ENCODE results near the gene ZBTB46.

Gene ZBTB46

DNA sequence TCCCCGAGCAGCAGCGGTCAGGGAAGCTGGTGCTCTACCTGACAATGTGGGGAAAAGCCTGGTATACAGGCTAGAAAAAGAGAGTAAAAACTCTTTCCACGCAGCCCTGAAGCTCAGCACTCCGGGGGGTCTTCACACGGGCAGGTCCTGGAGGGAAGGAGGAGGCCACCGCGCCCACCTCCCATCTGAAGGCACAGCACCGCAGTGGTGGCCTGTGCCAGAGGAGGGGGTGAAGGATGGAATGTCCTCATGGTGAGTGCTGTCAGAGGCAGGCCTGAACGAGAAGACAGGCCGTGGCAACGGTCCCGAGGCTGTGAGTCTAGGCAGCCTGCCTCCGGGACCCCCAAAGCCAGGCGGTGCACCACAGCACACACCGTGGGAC is 85.6 kb downstream of the ZBTB46 start:
- no peak for DNase-seq (ENCODE audit: low read depth)

- DNase-seq (ENCODE audit: low read depth), result no peak
Observed at GRCh38 chr20:63744574-63745423, 86.3 kb downstream of the ZBTB46 start.

- no peak for DNase-seq (ENCODE audit: low read depth)
Observed at GRCh38 chr20:63744158-63744557, 86.9 kb downstream of the ZBTB46 start.

DNA sequence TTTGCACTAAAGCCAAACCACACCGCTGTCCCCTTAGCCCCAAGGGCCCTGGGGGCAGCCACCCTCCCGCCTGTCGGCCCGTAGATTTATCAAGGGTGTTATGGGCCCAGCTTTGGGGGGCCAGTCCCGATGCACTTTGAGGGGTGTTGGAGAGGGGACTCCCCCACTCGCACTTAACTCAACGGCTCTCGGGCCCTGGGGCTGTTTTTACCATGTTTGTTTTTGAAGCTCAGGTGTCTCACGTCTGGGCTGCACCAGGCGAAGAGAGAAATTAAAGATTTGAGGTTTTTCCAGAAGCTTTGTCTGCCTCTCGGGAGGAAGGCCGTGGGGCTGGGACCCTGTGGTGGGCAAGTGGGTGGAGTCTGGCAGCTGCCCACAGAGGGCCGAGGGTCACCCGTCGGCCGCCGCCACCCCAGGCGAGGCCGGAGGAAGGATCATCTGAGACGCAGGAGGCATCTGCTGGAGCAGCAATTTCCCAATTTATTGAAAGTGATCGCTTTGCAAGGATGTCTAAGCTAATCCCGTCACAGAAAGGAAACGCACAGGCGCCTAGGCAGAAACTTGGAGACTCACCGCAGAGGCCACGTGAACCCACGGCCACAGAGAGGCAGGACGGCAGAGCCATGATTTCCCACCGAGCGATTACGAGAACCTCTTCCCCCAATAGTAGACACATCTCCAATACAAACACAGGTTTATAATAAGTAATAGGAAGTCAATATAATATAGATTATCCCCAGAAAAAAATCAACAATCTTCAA is 87.7 kb downstream of the ZBTB46 start:
- no peak for DNase-seq (ENCODE audit: low read depth)

- DNase-seq (ENCODE audit: low read depth), result no peak
Observed at GRCh38 chr20:63742381-63743024, 88.6 kb downstream of the ZBTB46 start.

DNA sequence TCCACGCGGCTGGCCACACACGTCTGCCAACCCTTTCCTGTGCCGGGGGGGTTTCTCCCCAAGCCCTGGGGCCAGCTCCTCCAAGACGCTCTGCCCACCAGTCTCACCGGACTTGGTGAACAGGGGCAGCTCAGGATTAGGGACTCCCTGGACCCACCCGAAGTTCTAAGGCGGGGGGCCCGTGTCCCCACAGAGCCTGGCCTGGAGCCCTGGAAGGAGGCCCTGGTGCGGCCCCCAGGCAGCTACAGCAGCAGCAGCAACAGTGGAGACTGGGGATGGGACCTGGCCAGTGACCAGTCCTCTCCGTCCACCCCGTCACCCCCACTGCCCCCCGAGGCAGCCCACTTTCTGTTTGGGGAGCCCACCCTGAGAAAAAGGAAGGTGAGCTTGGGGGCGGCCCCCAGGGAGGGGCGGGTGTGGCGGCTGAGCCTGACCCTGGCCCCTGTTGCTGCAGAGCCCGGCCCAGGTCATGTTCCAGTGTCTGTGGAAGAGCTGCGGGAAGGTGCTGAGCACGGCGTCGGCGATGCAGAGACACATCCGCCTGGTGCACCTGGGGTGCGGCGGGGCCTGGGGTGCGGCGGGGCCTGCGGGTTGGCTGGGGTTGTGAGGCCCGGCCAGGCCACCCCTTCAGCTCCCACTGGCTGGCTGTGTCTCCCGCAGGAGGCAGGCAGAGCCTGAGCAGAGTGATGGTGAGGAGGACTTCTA is 89.2 kb downstream of the ZBTB46 start:
- no peak for DNase-seq (ENCODE audit: low read depth)

DNA sequence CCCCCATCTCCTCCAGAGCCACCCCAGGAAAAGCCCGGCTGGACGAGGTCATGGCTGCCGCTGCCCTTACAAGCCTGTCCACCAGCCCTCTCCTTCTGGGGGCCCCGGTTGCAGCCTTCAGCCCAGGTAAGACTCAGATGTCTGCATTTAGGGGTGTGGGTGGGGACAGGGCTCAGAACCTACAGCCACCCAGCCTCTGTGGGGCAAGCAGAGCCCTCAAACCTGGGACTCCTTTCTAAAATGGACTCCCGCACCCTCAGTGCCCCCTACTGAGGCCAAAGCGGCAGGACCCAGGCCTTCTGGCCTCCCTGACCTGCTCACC is 89.7 kb downstream of the ZBTB46 start:
- DNase-seq (ENCODE audit: low read depth), result no peak

DNA sequence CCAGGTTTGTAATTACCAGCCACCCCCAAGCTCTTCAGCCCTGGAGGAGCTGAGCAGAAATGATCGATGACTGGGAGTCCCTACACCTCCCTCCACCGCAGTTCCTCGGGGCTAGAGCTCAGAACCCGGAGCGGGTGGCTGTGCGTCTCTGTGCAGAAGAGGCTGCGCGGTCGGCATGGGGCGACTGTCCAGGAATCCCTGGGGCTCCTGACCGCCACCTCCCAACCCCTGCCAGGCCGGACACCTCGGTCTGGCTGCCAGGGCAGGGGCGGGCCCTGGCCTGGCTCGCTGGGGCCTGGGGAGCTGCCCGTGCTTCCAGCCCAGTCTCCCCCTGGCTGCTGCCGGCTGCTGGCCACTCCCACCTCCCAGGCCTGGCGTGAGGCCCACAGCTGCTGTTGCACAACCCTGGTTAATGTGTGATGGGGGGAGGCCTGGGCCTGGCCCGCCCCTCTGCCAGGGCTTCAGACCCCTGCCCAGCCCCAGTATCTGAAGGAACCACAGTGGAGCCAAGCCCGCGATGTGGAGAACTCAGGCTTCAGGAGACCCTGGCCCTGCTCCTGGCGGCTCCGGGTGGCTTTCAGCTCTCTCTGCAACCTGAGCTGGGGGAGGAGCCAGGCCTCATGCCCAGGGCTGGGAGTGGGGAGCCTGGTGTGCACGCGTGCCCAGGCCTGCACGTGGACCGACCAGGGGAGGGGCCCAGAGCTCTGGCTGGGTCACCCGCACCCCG is 90.3 kb downstream of the ZBTB46 start:
- peak; percentile 94 for DNase-seq (ENCODE audit: low read depth)

DNA sequence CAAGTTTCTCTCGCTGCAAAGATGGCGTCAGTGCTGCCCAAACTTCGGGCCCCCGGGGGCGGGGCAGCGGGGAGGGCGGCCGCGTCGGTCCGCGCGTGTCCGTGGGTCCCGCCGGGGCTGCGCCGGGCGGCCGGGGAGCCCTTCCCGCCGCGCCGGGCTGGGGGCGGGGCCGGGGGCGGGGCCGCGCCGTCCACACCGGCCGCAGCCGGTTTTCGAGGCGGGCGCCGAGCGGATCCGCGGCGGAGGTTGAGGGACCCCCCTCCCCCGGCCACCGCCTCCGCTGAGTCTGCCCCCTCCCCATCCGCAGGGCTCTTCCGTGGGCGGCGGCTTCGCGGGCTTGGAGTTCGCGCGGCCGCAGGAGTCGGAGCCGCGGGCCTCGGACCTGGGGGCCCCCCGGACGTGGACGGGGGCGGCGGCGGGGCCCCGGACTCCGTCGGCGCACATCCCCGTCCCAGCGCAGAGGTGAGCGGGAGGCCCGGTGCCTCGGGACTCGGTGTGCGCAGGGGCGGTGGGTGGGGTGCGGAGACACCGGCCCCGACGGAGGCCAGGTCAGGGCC is 90.9 kb downstream of the ZBTB46 start:
- DNase-seq (ENCODE audit: low read depth), result peak; percentile 50

GRCh38 chr20:63739130-63740069 is 91.7 kb downstream of the ZBTB46 start, which contains the start of gene SLC2A4RG:
SLC2A4RG (plus strand) TSS chr20:63739776; CDS start chr20:63739913, 137 bp downstream.
- peak; percentile 74 for DNase-seq (ENCODE audit: low read depth)

- peak; percentile 20 for DNase-seq (ENCODE audit: low read depth)
Observed at GRCh38 chr20:63738687-63739129, 92.4 kb downstream of the ZBTB46 start.

- no peak for DNase-seq (ENCODE audit: low read depth)
Observed at GRCh38 chr20:63737945-63738686, 92.9 kb downstream of the ZBTB46 start.

- no peak for DNase-seq (ENCODE audit: low read depth)
Observed at GRCh38 chr20:63737695-63737944, 93.4 kb downstream of the ZBTB46 start.

DNA sequence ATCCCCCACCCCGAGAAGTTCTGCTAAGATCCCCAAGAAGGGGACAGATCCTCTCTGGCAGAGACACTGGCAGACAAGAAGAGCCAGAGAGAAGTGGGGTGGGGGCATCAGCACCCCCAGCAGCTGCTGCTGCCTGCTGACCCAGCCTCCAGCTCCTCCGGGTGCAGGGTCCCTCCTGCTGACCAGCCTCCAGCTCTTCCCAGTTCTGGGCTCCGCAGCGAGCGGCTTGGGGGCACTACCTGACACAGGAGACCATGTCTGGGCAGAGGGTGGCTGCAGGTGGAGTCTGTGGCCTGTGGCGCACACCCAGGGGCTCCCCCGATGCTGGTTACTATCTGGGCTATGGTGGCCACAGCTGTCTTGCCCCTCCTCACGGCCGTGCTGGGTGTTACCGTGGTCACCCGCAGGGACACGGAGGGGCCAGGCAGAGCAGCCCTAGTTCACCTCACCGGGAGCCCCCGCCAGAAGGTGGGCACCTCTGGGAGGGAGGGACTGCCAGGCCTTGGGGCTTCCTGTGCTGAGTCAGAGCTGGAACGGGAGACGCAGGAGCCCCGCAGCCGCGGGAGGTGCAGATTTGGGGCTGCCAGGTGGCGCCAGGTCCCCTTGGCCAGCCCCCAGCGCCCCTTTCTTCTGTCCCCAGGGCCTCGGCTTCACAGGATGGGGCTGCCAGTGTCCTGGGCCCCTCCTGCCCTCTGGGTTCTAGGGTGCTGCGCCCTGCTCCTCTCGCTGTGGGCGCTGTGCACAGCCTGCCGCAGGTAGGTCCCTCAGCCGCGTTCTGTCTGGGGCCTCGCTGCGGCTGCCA is 94.0 kb downstream of the ZBTB46 start:
- no peak for DNase-seq (ENCODE audit: low read depth)

DNA sequence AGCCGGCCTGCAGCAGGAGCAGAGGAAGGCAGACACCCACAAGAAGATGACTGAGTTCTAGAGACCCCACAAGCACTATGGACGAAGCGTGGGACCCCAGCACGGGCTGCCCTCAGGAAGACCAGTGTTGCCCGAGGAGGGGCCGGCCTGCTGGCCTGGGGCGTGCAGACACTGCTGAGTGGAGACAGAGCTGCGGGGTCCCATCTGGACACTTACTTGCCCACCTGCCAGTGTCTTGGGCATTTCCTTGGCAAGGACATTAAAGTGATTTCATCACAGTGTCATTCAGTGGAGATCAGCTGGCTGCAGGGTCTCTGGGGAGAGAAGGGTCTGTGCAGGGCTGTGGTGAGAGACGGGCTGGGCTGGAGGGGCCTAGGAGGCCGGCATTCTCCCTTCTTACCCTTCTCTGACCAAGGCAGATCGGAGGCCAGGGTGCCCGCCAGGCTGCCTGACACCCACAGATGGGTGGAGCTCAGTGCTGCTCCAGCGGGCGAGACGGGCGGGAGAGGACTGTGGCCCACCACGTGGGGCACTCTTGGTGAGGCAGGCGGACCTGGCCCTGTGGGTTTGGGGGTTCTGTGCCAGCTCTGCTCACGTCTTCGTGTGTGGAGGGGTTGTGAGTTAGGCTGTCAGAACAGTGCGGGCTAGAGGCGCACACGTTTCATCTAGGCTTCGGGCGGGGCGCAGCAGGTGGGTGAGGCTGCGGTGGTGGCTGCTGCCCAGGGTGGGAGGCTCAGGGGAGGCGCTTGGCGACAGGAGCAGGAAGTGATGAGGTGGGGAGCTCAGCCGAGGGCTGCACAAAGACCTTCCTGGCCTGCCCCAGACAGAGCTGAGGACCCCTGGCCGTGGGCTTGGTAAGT is 95.0 kb downstream of the ZBTB46 start, which contains the start of gene LIME1:
Gene LIME1 (plus strand): TSS at position 806 of the 860 bp plus-strand sequence. CDS start 886 bp downstream, outside the sequence.
- DNase-seq (ENCODE audit: low read depth), result no peak

DNA sequence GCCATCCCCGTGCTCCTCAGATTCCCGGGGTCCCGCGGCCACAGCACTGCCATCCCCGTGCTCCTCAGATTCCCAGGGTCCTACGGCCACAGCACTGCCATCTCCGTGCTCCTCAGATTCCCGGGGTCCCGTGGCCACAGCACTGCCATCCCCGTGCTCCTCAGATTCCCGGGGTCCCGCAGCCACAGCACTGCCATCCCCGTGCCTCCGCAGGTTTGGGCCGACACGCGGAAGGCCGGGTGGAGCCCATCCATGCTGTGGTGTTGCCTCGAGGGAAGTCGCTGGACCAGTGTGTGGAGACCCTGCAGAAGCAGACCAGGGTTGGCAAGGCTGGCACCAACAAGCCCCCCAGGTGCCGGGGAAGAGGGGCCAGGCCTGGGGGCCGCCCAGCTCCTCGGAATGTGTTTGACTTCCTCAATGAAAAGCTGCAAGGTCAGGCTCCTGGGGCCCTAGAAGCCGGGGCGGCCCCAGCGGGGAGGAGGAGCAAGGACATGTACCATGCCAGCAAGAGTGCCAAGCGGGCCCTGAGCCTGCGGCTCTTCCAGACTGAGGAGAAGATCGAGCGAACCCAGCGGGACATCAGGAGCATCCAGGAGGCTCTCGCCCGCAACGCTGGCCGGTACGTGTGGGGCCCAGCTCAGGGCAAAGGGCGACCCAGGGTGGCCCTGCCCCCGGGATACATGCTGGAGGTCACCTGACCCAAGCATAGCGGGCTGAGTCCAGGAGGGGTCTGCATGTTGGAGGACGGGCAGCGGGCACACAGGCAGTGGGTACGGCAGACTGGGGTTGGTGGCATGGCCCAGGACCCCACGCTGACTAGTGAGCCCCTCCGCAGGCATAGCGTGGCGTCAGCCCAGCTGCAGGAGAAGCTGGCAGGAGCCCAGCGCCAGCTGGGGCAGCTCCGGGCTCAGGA is 95.9 kb downstream of the ZBTB46 start:
- no peak for DNase-seq (ENCODE audit: low read depth)
